Dermis microvascular lymphatic vessel endothelial cell (primary cell): ENCODE measurements around the gene TTC28. TPM values are rescaled to one million over a fixed set of nuclear protein-coding genes. Genes with fewer than 3 reads are reported as not detected.

Experiments
- DNase-seq, 2 donors: peaks; one replicate each; pipeline versions ENCODE4 v3.0.0 to v3.0.0-alpha.2; 2010; ENCODE audit warnings: low read depth in 2 of 2
- total RNA-seq: library from RNA; depleted of rRNA; stranded (reverse); fragments of >200 nt; gene quantifications from 2 replicates; pipeline ENCODE4 v1.2.1, GENCODE V29; 2014

TTC28 gene
- total RNA-seq, 1 donor from 2014 or later: 11.7 TPM

DNA sequence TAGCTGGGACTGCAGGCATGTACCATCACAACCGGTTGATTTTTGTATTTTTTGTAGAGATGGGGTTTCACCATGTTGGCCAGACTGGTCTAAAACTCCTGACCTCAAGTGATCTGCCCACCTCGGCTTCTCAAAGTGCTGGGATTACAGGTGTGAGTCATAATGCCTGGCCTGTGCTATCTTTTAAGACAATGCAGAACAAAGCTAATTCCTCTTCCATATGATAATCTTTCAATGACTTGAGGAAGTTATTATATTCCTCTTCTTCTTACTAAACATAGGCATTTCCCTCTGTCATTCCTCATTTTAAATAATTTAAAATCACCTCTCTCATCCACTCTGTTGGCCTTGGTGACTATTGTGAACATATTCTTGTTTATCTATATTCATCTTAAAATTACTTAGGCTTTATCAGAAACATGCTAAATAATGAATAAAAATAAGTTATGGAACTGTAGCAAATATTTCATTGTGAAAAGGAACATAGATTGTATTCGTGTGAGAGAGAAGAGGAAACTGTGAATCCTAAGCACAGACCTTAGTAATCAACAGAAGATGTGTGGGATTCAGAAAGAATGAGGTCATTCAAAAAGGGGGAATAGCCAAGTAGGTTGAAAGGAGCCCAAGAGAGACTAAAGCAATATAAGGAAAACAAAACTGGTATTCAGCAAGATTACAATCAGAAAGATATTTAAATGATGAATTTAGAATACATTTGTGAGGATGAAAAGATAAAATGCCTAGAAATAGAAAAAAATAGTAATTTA lies 269.4 kb downstream of the TTC28 start:
- peak in 1 of 2 donors; percentile 18 for DNase-seq

DNA sequence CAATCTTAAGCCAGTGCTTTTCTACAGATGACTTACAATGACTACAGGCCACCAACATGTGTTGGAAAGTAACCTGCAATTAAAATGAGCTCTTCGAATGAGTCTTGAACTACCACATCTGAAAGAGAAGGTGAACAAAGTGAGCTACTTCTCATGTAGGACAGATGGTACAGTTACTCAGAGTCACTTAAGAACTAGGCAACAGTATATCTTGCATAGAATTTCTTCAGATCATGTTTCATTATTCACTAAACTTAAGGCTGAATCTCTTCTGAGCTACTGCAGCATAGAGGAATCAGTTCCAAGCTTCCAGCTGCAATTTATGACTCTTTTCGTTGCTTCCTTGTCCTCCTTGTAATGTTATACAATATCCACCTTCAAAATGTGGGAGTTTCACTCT lies 270.9 kb downstream of the TTC28 start:
- no peak for DNase-seq

DNA sequence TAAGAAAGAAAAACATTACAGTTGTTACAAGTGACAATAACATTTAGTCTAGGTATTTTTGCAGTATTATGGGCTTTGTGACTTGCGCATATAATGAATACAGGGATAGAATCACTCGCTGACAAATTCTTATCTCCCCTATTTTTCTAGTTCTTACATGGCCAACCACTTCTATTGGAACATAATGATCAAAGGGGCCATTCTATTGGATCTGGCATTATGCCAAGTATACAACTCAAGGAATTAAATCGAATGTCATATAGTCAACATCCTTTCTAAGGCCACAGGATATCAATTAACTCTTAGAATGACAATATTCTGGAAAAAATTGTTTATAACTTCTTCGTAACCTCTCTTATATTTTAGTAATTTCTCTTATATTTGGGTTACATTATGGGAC lies 272.0 kb downstream of the TTC28 start:
- DNase-seq: no peak

DNA sequence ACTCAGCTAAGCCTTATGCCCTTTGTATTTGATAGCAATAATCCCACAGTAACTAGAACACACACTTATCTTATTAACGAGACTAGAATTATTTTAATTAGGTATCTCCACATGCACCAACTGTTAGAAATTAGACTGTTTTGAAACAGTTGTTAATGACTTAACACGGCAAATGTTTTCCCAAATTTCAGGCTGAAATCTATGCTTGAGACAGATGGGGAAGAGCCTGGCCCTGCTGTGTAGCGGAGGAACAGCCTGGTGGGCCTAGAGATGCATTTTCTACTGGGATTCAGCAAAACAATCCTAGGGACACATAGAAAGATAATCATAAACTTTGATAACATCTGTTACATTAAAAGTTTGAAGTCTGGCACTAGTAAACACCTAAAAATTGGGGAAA lies 273.4 kb downstream of the TTC28 start:
- DNase-seq: no peak

DNA sequence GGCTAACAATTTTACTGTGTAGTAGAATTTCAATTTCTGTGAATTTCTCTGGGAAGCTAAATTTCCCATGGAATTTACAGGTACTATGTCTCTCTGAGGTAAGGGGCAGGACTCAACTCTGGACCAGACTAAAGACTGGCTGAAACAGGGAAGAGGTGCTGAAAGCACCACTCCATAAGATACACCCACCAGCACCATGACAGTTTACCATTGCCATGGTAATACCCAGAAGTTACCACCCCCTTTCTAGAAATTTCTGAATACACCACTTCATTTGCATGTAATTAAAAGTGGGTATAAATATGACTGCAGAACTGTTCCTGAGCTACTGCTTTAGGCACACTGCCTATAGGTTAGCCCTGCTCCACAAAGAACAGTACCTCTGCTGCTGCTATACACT lies 274.1 kb downstream of the TTC28 start:
- DNase-seq: no peak

DNA sequence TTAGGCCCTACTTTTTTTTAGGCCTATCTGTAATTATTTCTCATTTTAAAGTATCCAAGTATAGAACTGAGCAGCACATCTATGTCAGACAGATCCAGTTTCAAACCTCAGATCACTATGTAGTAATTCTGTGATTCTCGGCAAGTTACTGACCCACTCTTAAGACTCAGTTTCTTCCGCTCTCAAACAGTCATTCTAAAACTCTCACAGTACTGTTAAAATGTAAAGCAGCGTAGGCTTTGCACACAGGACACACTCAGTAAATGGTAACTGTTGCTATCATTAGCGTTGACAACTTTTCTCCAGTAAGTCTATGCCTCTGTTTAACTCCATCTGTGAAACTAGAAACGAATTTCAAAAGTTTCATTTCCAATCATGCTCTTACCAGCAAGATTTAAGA lies 277.1 kb downstream of the TTC28 start:
- no peak for DNase-seq

DNA sequence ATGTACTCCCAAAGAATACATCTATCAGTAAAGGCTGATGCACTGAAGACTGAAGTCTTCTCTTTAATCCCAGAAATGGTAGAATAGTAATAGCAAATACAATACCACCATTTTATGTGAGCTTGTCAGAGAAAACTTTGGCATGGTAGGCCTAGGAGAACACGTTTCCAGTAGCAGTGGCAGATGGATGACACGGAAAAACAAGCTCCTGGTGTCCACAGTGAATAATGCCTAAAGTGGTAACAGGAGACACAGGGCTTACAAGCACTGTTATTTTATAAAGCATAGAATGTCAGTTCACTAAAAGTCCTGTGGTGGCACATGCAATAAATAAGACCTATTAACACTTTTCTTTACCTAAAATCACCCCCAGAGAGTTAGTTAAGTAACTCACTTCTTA lies 277.6 kb downstream of the TTC28 start:
- DNase-seq: no peak

DNA sequence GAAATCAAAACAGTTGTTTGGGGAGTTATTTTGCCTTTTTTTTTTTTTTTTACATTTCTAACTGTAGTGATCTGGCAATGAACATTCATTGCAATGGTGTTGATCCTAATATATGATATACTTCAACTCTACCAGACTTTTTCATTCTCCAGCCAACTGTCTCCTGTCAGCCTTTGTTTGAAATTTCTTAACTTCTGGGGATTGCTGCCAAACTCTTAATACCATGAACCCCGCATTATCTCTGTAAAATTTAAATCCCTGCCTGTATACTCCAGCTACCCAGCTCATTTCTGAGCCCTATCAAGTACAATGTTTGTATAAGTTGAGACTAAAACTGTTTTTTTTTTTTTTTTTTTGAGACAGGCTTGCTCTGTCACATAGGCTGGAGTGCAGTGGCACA lies 280.7 kb downstream of the TTC28 start:
- no peak for DNase-seq

DNA sequence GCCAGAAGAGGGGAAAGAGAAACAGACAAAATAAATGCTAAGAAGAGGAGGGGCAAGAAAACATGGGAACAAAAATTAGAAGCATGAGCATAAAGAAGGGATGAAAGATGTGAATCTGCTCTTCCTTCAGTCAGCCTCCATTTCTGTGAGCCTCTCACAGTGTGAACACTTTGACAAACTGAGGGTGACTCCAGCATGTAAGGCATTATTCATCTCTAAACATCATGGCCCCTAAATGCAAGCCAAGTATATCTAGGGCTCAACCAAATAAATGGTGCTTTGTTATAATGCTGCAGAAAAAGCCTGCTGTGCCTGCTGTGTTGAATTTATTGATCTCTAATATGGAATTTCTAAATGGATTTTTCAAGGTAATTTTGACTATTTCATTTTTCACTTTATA lies 281.3 kb downstream of the TTC28 start:
- DNase-seq: no peak

DNA sequence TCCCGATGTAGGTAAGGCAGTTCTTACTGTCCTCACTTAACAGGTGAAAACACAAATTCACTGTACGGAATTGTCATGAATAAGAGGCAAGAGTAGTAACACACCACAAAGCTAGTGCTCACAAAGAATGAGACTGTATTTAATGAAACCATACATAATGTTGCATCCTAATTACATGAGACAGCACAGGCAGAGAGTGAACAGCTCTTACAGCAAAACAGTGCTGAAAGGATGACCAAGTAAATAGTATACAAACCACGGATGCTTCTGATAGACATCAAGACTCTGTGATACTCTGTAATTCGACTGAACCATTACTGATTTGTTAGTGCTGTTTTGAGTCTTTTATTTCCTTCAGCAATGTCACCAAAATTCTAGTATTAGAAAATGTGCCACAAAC lies 282.3 kb downstream of the TTC28 start:
- no peak for DNase-seq

DNA sequence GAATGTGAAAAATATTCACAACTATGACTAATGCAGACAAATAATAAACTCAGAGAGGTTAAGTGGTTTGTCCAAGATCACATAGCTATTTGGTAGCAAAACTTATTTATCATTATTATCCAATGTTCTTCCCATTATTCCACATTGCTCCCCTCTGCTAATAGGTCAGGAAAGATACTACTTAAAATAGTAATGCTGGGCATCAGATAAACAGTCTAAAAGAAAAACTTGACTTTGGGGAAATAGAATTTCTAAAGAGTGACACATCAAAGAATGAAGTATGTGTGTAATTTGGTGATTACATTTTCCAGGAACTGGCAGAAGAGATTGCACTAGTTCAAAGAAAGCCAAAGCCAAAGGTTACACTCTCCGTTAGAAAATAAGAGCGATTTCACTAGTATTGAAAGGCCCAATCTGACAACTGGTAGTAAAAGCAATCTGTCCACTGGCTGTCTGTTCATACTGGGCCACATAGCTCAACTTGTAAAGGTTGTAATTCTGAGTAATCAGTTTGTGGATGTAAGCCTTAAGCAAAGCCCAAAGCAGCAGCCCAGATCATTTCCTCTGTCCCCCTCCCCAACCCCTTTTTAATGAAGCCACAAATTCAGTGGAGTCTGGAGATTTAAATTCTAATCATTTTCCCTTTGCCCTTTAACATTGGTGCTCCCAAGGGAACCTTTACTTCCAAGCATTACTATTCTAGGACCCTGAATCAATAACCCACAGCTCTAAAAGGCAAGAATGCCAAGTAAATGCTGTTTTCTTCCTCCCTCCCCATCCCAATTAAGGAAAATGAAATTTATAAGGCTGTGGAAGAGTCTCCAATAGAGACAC lies 283.5 kb downstream of the TTC28 start:
- DNase-seq: peak in 1 of 2 donors; percentile 21

DNA sequence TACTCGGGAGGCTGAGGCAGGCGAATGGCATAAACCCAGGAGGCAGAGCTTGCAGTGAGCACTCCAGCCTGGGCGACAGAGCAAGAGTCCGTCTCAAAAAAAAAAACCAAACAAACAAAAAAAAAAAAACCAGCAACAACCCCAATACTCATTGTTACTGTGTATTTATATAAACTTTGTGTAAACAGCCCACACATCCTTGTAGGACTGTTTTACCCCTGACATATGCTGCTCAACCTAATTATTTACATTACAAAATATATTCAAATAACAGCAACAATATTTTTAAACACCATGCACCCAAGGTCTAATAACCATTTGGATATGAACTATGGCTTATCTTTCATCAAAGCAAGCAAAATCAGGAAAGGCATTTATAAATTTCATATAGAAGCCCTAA lies 284.1 kb downstream of the TTC28 start:
- no peak for DNase-seq

DNA sequence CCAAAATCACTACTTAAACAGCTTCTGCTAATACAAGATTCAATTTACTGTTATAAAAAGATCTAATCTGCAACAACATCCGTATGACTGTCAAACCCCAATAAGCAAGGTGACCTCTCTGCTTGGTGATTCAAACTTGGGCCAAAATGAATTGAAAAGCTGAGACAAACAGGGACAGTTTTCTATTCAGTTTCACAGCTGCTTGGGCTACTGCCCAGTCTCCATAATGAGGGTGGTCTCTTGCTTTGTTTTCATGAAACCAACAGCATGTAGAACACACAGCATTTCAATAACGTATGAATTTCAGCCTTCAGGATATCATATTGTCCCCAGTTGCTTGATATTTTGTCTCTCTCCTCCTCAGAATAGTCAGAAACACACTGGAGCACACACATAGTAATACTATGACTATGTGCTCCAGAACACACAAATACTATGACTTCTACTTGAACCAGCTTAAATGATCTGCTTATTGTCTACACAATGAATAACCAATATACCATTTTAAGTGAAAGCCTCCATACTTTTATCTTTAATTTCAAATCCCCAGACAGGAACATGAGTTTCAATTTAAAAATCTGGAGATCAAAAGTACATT lies 285.0 kb downstream of the TTC28 start:
- no peak for DNase-seq

DNA sequence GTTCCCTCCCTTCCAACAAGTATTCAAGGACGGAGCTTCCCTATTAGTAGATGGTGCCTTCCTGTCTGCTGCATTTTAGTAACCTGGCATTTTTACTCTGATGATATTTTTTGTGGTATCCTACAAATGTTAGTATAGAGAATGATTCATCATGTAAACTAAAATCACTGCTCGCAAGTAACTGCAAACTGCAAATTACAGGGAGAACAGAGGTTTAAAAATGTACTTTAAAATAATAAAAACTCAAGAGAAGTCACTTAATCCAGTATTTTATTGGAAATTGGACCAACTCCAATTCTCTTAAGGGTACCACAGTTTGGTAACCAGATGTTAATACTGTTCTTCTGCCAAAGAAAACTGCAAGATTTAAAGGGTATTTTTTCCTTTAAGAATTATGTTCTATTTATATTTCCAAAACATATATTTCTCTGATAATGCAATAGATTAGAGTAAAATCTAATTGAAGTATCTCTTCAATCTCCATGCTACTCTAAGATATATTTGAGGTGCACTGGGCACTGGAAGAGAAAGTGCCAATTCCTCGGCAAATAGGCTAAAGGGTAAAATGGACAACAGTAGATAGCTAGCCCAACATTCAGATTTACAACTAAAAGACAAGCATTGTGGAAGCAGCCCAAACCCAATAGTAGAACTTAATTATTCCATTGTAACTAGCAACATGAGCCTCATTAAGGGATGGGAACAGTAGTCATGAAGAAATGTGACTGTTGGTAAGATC lies 298.0 kb downstream of the TTC28 start:
- no peak for DNase-seq

DNA sequence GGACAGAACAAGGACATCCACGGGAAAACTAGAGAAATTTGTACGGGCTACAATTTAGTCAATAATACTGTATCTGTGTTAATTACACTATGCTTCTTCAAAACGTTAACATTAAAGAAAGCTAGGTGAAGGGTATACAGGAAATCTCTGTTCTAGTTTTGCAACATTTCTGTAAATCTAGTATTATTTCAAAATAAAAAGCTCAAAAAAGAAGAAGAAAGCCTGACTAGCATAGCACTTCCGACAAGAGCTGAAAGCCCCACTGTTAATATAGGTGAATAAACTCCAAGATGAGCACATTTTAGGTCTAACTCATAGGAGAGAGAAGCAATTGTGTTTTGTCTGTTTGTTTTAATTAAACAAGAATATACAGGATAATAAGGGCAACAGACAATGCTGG lies 299.7 kb downstream of the TTC28 start:
- DNase-seq: no peak

DNA sequence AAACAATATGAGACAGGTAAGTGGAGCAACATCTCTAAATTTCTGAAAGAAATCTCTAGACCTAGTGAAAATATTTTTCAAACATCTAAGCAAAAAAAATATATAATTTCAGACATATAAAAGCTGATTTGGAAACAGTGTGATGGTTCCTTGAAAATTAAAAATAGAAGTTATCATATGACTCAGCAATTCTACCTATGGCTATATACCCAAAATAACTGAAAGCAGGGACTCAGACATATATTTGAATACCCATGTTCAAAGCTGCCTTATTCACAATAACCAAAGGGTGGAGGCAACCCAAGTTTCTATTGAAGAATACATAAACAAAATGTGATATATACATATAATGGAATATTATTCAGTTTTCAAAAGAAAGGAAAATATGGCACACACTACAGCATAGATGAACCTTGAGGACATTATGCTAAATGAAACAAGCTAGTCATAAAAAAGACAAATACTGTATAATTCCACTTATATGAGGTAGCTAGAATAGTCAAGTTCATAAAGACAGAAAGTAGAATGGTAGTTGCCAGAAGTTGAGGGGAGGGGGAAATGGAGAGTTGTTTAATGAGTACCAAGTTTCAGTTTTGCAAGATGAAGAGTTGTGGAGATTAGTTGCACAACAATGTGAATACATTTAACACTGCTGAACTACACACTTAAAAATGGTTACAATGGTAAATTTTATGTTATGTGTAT lies 300.4 kb downstream of the TTC28 start:
- no peak for DNase-seq

DNA sequence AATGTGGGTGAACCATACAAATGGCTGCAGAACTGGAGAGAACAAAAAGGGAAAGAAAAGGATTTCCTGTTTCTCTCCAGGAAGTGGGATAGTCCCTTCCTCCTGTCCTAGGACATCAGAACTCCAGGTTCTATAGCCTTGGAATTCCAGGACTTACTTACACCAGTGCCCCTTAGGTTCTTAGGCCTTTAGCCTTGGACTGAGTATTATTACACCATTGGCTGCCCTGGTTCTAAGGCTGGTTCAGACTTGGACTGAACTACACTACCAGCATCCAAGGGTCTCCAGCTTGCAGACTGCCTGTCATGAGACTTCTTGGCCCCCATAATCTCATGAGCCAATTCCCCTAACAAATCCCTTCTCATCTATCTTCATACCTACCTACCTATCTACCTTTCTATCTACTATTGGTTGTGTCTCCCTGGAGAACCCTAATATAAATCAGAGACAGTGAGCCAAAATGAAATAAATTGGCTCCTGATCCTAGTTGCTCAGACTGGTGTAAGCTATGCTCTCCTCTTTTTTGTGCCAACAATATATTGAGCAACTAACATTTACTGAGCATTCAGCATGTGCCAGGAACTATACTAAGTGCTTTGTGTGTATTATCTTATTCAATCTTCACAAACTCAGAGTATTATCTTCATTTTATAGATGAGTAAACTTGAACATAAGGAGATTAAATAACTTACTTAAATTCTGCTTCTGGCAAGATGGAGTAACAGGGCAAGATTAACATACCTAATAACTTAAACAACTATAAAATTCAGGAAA lies 303.7 kb downstream of the TTC28 start:
- DNase-seq: peak in 1 of 2 donors; percentile 3

DNA sequence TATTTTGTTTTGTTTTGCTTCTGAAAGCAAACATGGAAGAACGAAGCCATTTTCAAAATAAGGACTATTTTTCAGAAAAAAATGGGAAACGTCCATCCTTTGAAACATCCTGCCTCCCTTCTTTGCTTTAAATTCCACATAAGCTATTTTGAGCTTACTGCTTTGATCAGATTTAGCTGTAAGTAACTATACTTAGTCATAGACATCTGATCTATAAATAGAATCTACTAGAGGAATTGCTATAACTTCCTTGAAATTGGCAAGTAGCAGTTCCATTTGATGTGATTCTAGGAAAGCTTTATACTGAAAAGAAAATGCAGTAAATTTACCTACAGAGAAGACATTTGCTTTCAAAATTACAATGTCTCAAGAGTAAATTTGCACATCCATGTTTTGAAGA lies 305.8 kb downstream of the TTC28 start:
- peak in 1 of 2 donors; percentile 12 for DNase-seq

DNA sequence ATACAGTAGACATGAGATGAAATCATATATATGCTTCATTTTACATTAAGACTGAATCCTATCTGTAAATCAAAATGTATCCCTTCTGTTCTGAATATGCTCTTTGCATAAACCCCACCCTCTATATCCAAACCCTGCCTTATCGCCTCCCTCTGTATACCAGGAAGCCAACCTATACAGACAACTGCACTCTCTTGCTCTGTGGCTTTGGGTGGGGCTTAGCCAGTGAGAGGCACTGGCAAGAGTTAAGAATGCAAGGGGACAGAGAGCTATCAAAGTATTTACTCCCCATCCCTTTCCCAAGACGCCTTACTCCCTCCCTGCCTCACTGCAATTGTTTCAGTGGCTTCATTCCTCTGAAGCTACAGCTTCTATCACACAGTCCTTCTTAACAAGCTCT lies 309.8 kb downstream of the TTC28 start:
- DNase-seq: no peak

DNA sequence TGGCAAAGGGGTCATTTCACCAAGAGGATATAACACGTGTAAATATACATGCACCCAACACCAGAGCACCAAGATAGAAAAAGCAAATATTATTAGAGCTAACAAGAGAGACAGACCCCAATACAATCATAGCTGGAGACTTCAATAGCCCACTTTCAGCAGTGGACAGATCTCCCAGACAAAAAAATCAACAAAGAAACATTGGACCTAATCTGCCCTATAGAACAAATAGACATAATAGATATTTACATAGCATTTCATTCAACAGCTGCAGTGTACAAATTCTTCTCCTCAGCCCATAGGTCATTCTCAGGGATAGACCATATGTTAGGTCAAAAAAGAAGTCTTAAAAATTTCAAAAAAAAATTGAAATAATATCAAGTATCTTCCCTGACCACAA lies 312.8 kb downstream of the TTC28 start:
- no peak for DNase-seq
